ENCODE results near the gene GFI1B.

DNA sequence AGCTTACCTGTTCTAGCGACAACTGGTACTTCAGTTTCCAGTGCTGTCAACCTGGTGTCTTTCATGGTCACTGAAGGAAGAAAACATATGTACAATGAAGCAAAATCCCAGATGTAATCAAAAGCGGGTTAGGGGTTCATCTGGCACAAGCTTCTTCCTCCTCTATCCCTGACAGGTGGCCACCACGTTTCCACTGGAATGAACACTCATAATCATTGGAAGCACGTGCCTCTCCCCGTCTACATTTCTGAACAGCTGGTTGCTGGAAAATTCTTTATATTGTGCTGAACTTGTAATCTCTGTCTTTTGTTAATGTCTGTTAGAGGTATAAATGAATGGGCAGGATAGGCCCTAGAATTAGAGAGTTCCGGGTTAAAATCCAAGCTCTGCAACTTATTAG lies 43.5 kb upstream of the GFI1B start:
- TF ChIP-seq EZH2 (IDR thresholded peaks at IDR 0.05; ENCODE audit: borderline replicate concordance, low read depth, low read length, poor library complexity, severe bottlenecking) = no peak
- TF ChIP-seq, protein P1, sequence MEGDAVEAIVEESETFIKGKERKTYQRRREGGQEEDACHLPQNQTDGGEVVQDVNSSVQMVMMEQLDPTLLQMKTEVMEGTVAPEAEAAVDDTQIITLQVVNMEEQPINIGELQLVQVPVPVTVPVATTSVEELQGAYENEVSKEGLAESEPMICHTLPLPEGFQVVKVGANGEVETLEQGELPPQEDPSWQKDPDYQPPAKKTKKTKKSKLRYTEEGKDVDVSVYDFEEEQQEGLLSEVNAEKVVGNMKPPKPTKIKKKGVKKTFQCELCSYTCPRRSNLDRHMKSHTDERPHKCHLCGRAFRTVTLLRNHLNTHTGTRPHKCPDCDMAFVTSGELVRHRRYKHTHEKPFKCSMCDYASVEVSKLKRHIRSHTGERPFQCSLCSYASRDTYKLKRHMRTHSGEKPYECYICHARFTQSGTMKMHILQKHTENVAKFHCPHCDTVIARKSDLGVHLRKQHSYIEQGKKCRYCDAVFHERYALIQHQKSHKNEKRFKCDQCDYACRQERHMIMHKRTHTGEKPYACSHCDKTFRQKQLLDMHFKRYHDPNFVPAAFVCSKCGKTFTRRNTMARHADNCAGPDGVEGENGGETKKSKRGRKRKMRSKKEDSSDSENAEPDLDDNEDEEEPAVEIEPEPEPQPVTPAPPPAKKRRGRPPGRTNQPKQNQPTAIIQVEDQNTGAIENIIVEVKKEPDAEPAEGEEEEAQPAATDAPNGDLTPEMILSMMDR (conservative IDR thresholded peaks at IDR 0.05; ENCODE audit: low read depth, low read length) = no peak

Data from A673 (cell line).